Hematopoietic multipotent progenitor cell treated with erythropoietin and hydrocortisone succinate and interleukin-3 and kit ligand, for 15 days (in vitro differentiated cells): Measurements from ENCODE around the gene C10orf90.

Experiments used
- DNase-seq: peaks from one replicate; pipeline ENCODE4 v3.0.0-alpha.2; 2015; ENCODE audit warnings: low spot score

Gene C10orf90

GRCh38 chr10:126632705-126633104 lies 37.8 kb downstream of the C10orf90 start:
- DNase-seq: no peak

- DNase-seq: no peak
Observed at GRCh38 chr10:126629925-126630624, 40.4 kb downstream of the C10orf90 start.

GRCh38 chr10:126628746-126629145 lies 41.7 kb downstream of the C10orf90 start:
- DNase-seq: no peak

- DNase-seq: no peak
Observed at GRCh38 chr10:126621846-126622245, 48.6 kb downstream of the C10orf90 start.

GRCh38 chr10:126618466-126618865 lies 52.0 kb downstream of the C10orf90 start:
- DNase-seq: no peak

- DNase-seq: no peak
Observed at GRCh38 chr10:126617733-126618132, 52.8 kb downstream of the C10orf90 start.

- no peak for DNase-seq
Observed at GRCh38 chr10:126617208-126617607, 53.3 kb downstream of the C10orf90 start.

GRCh38 chr10:126616737-126617136 lies 53.8 kb downstream of the C10orf90 start:
- no peak for DNase-seq

GRCh38 chr10:126611303-126611702 lies 59.2 kb downstream of the C10orf90 start:
- no peak for DNase-seq

GRCh38 chr10:126609566-126609965 lies 60.9 kb downstream of the C10orf90 start:
- DNase-seq: no peak

GRCh38 chr10:126599949-126600682 lies 70.4 kb downstream of the C10orf90 start:
- DNase-seq: no peak

- no peak for DNase-seq
Observed at GRCh38 chr10:126598009-126598408, 72.5 kb downstream of the C10orf90 start.

- no peak for DNase-seq
Observed at GRCh38 chr10:126597211-126597610, 73.3 kb downstream of the C10orf90 start.

GRCh38 chr10:126596472-126597016 lies 73.9 kb downstream of the C10orf90 start:
- no peak for DNase-seq

GRCh38 chr10:126595160-126595559 lies 75.3 kb downstream of the C10orf90 start:
- DNase-seq: no peak

- DNase-seq: no peak
Observed at GRCh38 chr10:126593968-126594701, 76.4 kb downstream of the C10orf90 start.

GRCh38 chr10:126592901-126593300 lies 77.6 kb downstream of the C10orf90 start:
- no peak for DNase-seq

GRCh38 chr10:126588024-126588423 lies 82.5 kb downstream of the C10orf90 start:
- no peak for DNase-seq

GRCh38 chr10:126586878-126587277 lies 83.6 kb downstream of the C10orf90 start:
- DNase-seq: no peak

- DNase-seq: no peak
Observed at GRCh38 chr10:126586128-126586527, 84.4 kb downstream of the C10orf90 start.

GRCh38 chr10:126585249-126586017 lies 85.1 kb downstream of the C10orf90 start:
- no peak for DNase-seq

GRCh38 chr10:126584836-126585235 lies 85.7 kb downstream of the C10orf90 start:
- no peak for DNase-seq
